Measurements from ENCODE around the gene QKI. TPM values are rescaled to one million over a fixed set of nuclear protein-coding genes. Genes with fewer than 3 reads are reported as not detected.

Gene QKI
- total and polyA plus RNA-seq, 9 donors: 44.6 to 151 (median 105) TPM

GRCh38 chr6:163547287-163547686 lies 132.8 kb downstream of the QKI start:
- no peak overlapping the region for H3K27ac ChIP-seq
- 92 to 97% (median 94%) methylated on average over 3 of the region's 3 CpGs for WGBS, 3 donors

GRCh38 chr6:163548624-163549023 lies 134.1 kb downstream of the QKI start:
- Histone ChIP-seq H3K27me3 (no peaks in the 10 kb centered on the region), H3K9me3 (no peaks in the 10 kb centered on the region), H3K36me3 (no peaks in the 10 kb centered on the region), H3K27ac (no peak overlapping the region), H3K4me3 (no peak overlapping the region), H3K4me1 (ENCODE audit: insufficient read depth) (no peaks in the 10 kb centered on the region)
- intact Hi-C loops (cut with DNase I): no loop called here
- no peak for DNase-seq
- TF ChIP-seq CTCF (IDR thresholded peaks at IDR 0.05) (no peak), EP300 (IDR thresholded peaks at IDR 0.05) (no peak), POLR2A (IDR thresholded peaks at IDR 0.05) (no peak)
- 95 to 99% (median 98%) methylated on average over 3 of the region's 3 CpGs for WGBS, 3 donors

More at GRCh38 chr6:163547287-163547686, 132.8 kb downstream of the QKI start:
- Histone ChIP-seq H3K36me3 (no peaks in the 10 kb centered on the region), H3K4me3 (no peak overlapping the region), H3K4me1 (ENCODE audit: insufficient read depth) (no peaks in the 10 kb centered on the region), H3K27me3 (no peaks in the 10 kb centered on the region), H3K9me3 (no peaks in the 10 kb centered on the region)
- DNase-seq: no peak
- intact Hi-C loops (cut with DNase I): no loop called here
- TF ChIP-seq EP300 (IDR thresholded peaks at IDR 0.05) (no peak), CTCF (IDR thresholded peaks at IDR 0.05) (no peak), POLR2A (IDR thresholded peaks at IDR 0.05) (no peak)

- 87 to 88% (median 87%) methylated on average over 4 of the region's 4 CpGs for WGBS, 3 donors
- no peak for DNase-seq
- Histone ChIP-seq H3K27ac (no peak overlapping the region), H3K4me3 (no peak overlapping the region), H3K4me1 (ENCODE audit: insufficient read depth) (no peaks in the 10 kb centered on the region), H3K27me3 (no peaks in the 10 kb centered on the region), H3K9me3 (no peaks in the 10 kb centered on the region), H3K36me3 (no peaks in the 10 kb centered on the region)
- intact Hi-C loops (cut with DNase I): no loop called here
- TF ChIP-seq POLR2A (IDR thresholded peaks at IDR 0.05) (no peak), CTCF (IDR thresholded peaks at IDR 0.05) (no peak), EP300 (IDR thresholded peaks at IDR 0.05) (no peak)
Measured at GRCh38 chr6:163554032-163554431, 139.5 kb downstream of the QKI start.

- TF ChIP-seq EP300 (IDR thresholded peaks at IDR 0.05): no peak
- TF ChIP-seq POLR2A (IDR thresholded peaks at IDR 0.05): no peak
- peak in 1 of 3 donors; percentile 12 for TF ChIP-seq CTCF (IDR thresholded peaks at IDR 0.05)
- H3K4me1 ChIP-seq (ENCODE audit: insufficient read depth): no peaks in the 10 kb centered on the region
- intact Hi-C loops (cut with DNase I): no loop called here
- no peaks in the 10 kb centered on the region for H3K36me3 ChIP-seq
- 79 to 86% (median 83%) methylated on average over 4 of the region's 4 CpGs for WGBS, 3 donors
- H3K27ac ChIP-seq: no peak overlapping the region
- no peaks in the 10 kb centered on the region for H3K27me3 ChIP-seq
- H3K9me3 ChIP-seq: no peaks in the 10 kb centered on the region
- H3K4me3 ChIP-seq: no peak overlapping the region
- DNase-seq: no peak
Measured at GRCh38 chr6:163554663-163555062, 140.1 kb downstream of the QKI start.

All from ovary (tissue), 9 donors.